B cell (primary cell): ENCODE measurements around the gene MAU2. TPM values are rescaled to one million over a fixed set of nuclear protein-coding genes. Genes with fewer than 3 reads are reported as not detected.

Source experiments
- ATAC-seq: fragments of 200-7000 bp; cut with Tn5 transposase; one replicate; pipeline ENCODE4 v1.10.0; 2021; ENCODE audit warnings: low read depth, mild to moderate bottlenecking, moderate number of reproducible peaks, moderate library complexity
- CTCF ChIA-PET: fragments of 350-600 bp; sonication (Branson Sonifier 250); formaldehyde crosslinking; loops from one replicate; lab custom pipeline; 2021; ENCODE audit warnings: antibody characterized with exemption, inconsistent platforms; lab: Charles Lee
- POLR2A ChIA-PET: fragments of 350-600 bp; sonication (Branson Sonifier 250); formaldehyde crosslinking; loops from one replicate; lab custom pipeline; 2021; ENCODE audit warnings: antibody characterized with exemption; lab: Charles Lee
- DNase-seq: peaks from one replicate; pipeline ENCODE4 v3.0.0; 2013
- H2AFZ ChIP-seq: 2 replicates; pipeline ENCODE4 v1.6.1; 2012; ENCODE audit warnings: mild to moderate bottlenecking, low read depth, low read length; ENCODE audit not compliant: insufficient read depth, poor library complexity, severe bottlenecking
- H3K27ac ChIP-seq, 2 donors: 1 replicate in 1 of 2; 2 replicates in 1 of 2; pipeline ENCODE4 v1.5.1; 2012 to 2013; ENCODE audit warnings: low read length in 2 of 2, mild to moderate bottlenecking in 2 of 2, moderate library complexity in 1 of 2
- H3K27me3 ChIP-seq, 4 experiments: fragments of 200-600 bp in 1 of 4; sonication (generic) in 1 of 4; replicated peaks in 1 of 4; 1 replicate in 2 of 4; 2 replicates in 2 of 4; pipeline versions ENCODE4 v1.6.1 to v1.7.0; 2013 to 2016; ENCODE audit warnings: low read length in 3 of 4, mild to moderate bottlenecking in 2 of 4, mixed read lengths in 1 of 4, moderate library complexity in 1 of 4; ENCODE audit not compliant: insufficient read depth in 4 of 4, control insufficient read depth in 3 of 4; ENCODE audit errors: control extremely low read depth in 1 of 4
- H3K36me3 ChIP-seq, 2 experiments: replicated peaks in 1 of 2; 1 replicate in 1 of 2; 2 replicates in 1 of 2; pipeline versions ENCODE4 v1.6.1 to v1.7.1; 2013; ENCODE audit warnings: low read length in 1 of 2; ENCODE audit not compliant: insufficient read depth in 2 of 2, control insufficient read depth in 1 of 2; ENCODE audit errors: control extremely low read depth in 1 of 2, extremely low read depth in 1 of 2
- H3K4me1 ChIP-seq, 2 donors: fragments of 200-600 bp in 1 of 2; sonication (generic) in 1 of 2; 1 replicate in 1 of 2; 2 replicates in 1 of 2; pipeline versions ENCODE4 v1.5.1 to v1.6.1; 2013 to 2017; ENCODE audit warnings: low read length in 2 of 2; ENCODE audit not compliant: control insufficient read depth in 2 of 2, insufficient read depth in 2 of 2
- H3K4me2 ChIP-seq: replicated peaks from 2 replicates; pipeline ENCODE3; 2012; ENCODE audit warnings: mild to moderate bottlenecking, low read depth, low read length; ENCODE audit not compliant: poor library complexity, severe bottlenecking
- H3K4me3 ChIP-seq, 5 experiments: fragments of 200-600 bp in 1 of 5; sonication (generic) in 1 of 5; 1 replicate in 3 of 5; 2 replicates in 2 of 5; pipeline versions ENCODE4 v1.5.1 to v1.7.0; 2011 to 2016; ENCODE audit warnings: low read length in 4 of 5, mild to moderate bottlenecking in 4 of 5, low read depth in 2 of 5, control low read depth in 1 of 5, moderate library complexity in 1 of 5; ENCODE audit not compliant: insufficient read depth in 1 of 5; ENCODE audit errors: control extremely low read depth in 1 of 5, extremely low read depth in 1 of 5
- H3K79me2 ChIP-seq: fragments of 200-600 bp; sonication (generic); one replicate; pipeline ENCODE4 v1.6.0; 2016; ENCODE audit warnings: low read length; ENCODE audit not compliant: control insufficient read depth, insufficient read depth
- H3K9ac ChIP-seq: fragments of 200-600 bp; sonication (generic); 2 replicates; pipeline ENCODE4 v1.6.1; 2017; ENCODE audit warnings: mild to moderate bottlenecking, low read length, moderate library complexity
- H3K9me3 ChIP-seq, 3 donors: one replicate each; pipeline versions ENCODE4 v1.6.1 to v1.7.1; 2013; ENCODE audit warnings: low read length in 2 of 3; ENCODE audit not compliant: control insufficient read depth in 2 of 3, insufficient read depth in 1 of 3; ENCODE audit errors: control extremely low read depth in 1 of 3
- H4K20me1 ChIP-seq: 2 replicates; pipeline ENCODE4 v1.6.0; 2012; ENCODE audit warnings: mild to moderate bottlenecking, low read length; ENCODE audit not compliant: insufficient read depth, control insufficient read depth, poor library complexity, severe bottlenecking
- H3K27ac Mint-ChIP-seq: one replicate; pipeline ENCODE4 v1.8.0; 2021; ENCODE audit warnings: mixed read lengths
- H3K27me3 Mint-ChIP-seq: one replicate; pipeline ENCODE4 v1.8.0; 2021; ENCODE audit warnings: mixed read lengths
- H3K4me1 Mint-ChIP-seq: one replicate; pipeline ENCODE4 v1.8.0; 2021; ENCODE audit warnings: mixed read lengths
- H3K4me3 Mint-ChIP-seq: one replicate; pipeline ENCODE4 v1.8.0; 2021; ENCODE audit warnings: mixed read lengths
- H3K9me3 Mint-ChIP-seq: one replicate; pipeline ENCODE4 v1.8.0; 2022; ENCODE audit warnings: mixed read lengths; ENCODE audit not compliant: insufficient read depth
- EZH2 ChIP-seq: IDR thresholded peaks from 2 replicates; pipeline ENCODE4 v1.6.1; 2012; ENCODE audit warnings: borderline replicate concordance, low read depth, mild to moderate bottlenecking, moderate library complexity, low read length; ENCODE audit not compliant: insufficient read depth, poor library complexity, severe bottlenecking
- WGBS: methylation state at CpG from one replicate; pipeline ENCODE4 v1.1.5; 2013; ENCODE audit warnings: missing lambda C conversion rate; ENCODE audit not compliant: insufficient coverage; 5-methylcytosine and 5-hydroxymethylcytosine counted together
- intact Hi-C: fragments of 100-400 bp; cut with micrococcal nuclease; formaldehyde crosslinking; loops from one replicate; pipeline ENCODE4 v1.10.0; 2022
- polyA plus RNA-seq: library from polyadenylated mRNA; depleted of rRNA; stranded (reverse); fragments of >200 nt; gene quantifications from 2 replicates; pipeline ENCODE4 v1.2.3, GENCODE V29; 2012
- total RNA-seq, 2 donors: library from RNA; stranded (reverse); fragments of 120-200 nt in 1 of 2; gene quantifications; 1 replicate in 1 of 2; 2 replicates in 1 of 2; pipeline versions ENCODE4 v1.2.3 to v1.2.4, GENCODE V29; 2013 to 2022
- TF ChIP-seq, protein P1 (sequence below): fragments of 200-600 bp; IDR thresholded peaks from one replicate; pipeline ENCODE4 v1.8.0; 2022; ENCODE audit warnings: antibody characterized with exemption, mild to moderate bottlenecking

Gene MAU2
- total and polyA plus RNA-seq, 2 donors (not counting 1 experiment from before 2014, with no cell fraction given): 87.7 to 199 TPM

DNA sequence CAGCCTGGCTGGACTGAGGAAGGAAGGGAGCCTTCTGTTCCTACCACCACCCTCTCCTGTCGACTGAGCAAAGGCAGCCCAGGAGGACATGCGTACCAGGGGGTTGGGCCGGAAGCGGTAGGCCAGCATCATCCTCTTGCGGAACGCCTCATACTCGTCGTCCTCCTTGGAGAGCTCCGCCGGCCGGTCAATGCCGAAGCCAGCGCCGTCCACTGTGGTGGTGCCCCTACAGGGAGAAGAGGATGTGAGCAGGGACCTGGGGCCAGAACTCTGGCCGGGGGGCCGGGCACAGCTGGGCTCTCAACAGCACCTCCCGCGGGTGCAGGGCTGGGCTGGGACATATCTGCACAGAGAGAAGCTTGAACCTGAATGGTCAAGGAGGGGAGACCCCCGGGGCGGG, 43.8 kb upstream of the MAU2 start:
- H3K9ac ChIP-seq: no peak overlapping the region
- Mint-ChIP-seq H3K4me1 (peaks cover 5% of the 10 kb centered on the region), H3K9me3 (no peaks in the 10 kb centered on the region), H3K4me3 (no peak overlapping the region), H3K27ac (no peak overlapping the region), H3K27me3 (peaks cover 18% of the 10 kb centered on the region)
- H3K79me2 ChIP-seq: no peaks in the 10 kb centered on the region
- H3K4me1 ChIP-seq: peaks cover 0 to 5% of the 10 kb centered on the region in 2 donors
- peaks cover 0 to 54% of the 10 kb centered on the region in 2 experiments for H3K36me3 ChIP-seq
- peaks cover 0 to 21% (median 0%) of the 10 kb centered on the region in 4 experiments for H3K27me3 ChIP-seq
- ChIA-PET CTCF (interaction anchor here (0.7 kb wide), 1 partner anchor 311 kb away, joined by 3 read pairs; no protein-coding TSS in a partner anchor), POLR2A (no interaction called here)
- WGBS: over 99% methylated on average over 14 of the region's 20 CpGs
- no peak overlapping the region for H2AFZ ChIP-seq
- TF ChIP-seq, protein P1, sequence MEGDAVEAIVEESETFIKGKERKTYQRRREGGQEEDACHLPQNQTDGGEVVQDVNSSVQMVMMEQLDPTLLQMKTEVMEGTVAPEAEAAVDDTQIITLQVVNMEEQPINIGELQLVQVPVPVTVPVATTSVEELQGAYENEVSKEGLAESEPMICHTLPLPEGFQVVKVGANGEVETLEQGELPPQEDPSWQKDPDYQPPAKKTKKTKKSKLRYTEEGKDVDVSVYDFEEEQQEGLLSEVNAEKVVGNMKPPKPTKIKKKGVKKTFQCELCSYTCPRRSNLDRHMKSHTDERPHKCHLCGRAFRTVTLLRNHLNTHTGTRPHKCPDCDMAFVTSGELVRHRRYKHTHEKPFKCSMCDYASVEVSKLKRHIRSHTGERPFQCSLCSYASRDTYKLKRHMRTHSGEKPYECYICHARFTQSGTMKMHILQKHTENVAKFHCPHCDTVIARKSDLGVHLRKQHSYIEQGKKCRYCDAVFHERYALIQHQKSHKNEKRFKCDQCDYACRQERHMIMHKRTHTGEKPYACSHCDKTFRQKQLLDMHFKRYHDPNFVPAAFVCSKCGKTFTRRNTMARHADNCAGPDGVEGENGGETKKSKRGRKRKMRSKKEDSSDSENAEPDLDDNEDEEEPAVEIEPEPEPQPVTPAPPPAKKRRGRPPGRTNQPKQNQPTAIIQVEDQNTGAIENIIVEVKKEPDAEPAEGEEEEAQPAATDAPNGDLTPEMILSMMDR: no peak
- TF ChIP-seq EZH2: no peak
- no peak overlapping the region for H3K4me2 ChIP-seq
- ATAC-seq (no peak), DNase-seq (no peak)
- H3K9me3 ChIP-seq: no peaks in the 10 kb centered on the region
- intact Hi-C loops: no loop called here
- no peaks in the 10 kb centered on the region for H4K20me1 ChIP-seq
- no peak overlapping the region for H3K27ac ChIP-seq
- H3K4me3 ChIP-seq: no peak overlapping the region

DNA sequence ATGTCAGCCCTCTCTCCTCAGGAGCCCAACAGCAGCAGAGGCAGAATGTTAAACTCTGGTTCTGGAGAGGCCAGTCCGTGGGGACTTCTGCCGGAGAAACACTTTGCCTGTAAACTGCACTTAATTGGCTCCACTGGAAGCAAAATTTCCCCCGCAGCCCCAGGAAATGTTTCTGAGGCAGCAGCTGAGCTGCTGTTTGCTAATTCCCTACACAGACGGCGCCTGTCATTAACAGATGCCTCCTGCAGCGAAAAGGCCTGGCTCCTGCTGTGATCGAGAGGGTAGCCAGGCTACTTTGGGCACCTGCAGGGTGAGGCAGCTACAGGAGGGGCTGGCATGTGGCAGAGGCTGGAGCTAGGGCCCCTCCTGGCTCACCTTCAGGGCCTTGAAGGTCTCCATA, 42.3 kb upstream of the MAU2 start:
- H3K27ac ChIP-seq: no peak overlapping the region
- no peaks in the 10 kb centered on the region for H4K20me1 ChIP-seq
- no peak for TF ChIP-seq EZH2
- TF ChIP-seq, protein P1: no peak
- H3K9me3 Mint-ChIP-seq: no peaks in the 10 kb centered on the region
- WGBS: 97% methylated on average over 7 of the region's 7 CpGs
- POLR2A ChIA-PET: no interaction called here
- no peak overlapping the region for H3K4me3 Mint-ChIP-seq
- no peak overlapping the region for H3K27ac Mint-ChIP-seq
- peaks cover 0 to 10% (median 0%) of the 10 kb centered on the region in 4 experiments for H3K27me3 ChIP-seq
- no peak overlapping the region for H2AFZ ChIP-seq
- no peaks in the 10 kb centered on the region for H3K9me3 ChIP-seq
- intact Hi-C loops: no loop called here
- ATAC-seq (no peak), DNase-seq (no peak)
- no peaks in the 10 kb centered on the region for H3K79me2 ChIP-seq
- peaks cover 1 to 63% of the 10 kb centered on the region in 2 experiments for H3K36me3 ChIP-seq
- H3K27me3 Mint-ChIP-seq: peaks cover 11% of the 10 kb centered on the region
- no peak overlapping the region for H3K4me2 ChIP-seq
- CTCF ChIA-PET: no interaction called here
- H3K4me3 ChIP-seq: no peak overlapping the region
- peaks cover 4% of the 10 kb centered on the region for H3K4me1 Mint-ChIP-seq
- H3K9ac ChIP-seq: no peak overlapping the region
- H3K4me1 ChIP-seq: peaks cover 0 to 4% of the 10 kb centered on the region in 2 donors
